Inflammatory macrophage treated with lipopolysaccharide for 4 hours (primary cell): Measurements from ENCODE around the gene KLF15.

Experiments used
- DNase-seq: peaks from one replicate; pipeline ENCODE4 v3.0.0-alpha.2; 2020

The KLF15 gene

DNA sequence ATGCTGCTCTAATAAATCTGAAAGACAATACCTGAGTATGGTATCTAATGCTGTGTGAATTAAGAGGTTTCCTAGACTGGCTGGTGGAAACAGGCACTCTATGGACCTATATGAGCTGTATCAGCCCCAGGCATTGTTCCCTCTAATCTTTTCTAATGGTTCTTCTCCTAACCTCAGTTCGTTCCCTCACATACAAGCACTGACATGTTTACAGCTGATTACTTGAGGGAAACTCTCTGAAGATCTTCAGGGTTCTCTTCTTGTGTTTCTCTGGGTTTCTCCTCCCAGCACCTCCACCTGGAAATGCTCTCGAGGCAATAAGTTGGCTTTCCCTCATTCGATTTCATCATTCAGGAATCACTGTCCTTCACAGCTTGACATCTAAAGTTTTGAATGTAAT lies 52.9 kb downstream of the KLF15 start:
- DNase-seq = no peak

DNA sequence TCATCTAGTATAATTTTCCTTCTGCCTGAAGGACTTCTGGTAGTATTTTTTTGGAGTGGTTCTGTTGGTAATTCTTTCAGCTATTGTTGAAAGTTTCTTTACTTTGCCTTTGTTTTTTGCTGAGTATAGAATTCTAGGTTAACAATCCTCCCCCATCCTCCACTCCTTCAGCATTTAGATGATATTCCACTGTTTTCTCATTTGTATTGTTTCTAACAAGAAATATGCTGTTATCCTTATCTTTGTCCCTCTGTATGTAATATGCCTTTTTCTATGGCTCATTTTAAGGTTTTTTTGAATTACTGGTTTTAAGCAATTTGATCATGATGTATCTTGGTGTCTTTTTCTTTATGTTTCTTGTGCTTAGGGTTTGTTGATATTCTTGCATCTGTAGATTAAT lies 53.9 kb downstream of the KLF15 start:
- DNase-seq = no peak

DNA sequence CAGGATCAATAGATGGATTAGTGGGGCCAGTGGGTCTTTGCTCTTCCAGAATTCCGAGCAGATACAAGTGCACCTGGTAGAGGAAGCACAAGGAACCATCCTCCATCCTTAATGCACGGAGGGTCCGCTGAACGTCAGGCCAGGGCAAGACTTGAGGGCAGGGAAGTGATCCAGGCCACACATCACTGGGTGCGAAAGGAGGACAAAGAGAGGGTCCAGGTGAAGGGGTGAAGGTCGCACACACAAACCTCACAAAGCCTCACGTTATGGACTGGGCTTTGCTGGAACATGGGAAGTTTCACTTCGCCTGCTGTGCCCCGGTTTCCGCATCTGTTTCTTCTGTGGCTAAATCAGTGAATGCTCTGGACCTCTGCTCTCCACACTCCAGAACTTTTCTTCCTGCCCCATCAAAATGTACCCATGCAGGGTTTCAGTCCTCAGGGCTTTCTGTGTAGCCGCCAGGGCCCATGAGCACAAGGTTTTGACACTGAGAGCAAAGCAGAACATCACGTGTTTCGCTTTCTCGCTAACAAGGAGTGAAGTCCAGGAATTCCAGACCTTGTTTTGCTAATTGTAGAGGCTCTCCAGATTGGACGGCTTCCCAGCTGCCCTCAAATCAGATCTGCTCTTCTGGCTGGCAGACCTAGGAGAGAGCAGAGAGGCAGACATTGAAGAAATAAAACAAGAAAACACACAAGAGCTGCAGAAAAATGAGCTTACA lies 56.3 kb downstream of the KLF15 start:
- DNase-seq = no peak

DNA sequence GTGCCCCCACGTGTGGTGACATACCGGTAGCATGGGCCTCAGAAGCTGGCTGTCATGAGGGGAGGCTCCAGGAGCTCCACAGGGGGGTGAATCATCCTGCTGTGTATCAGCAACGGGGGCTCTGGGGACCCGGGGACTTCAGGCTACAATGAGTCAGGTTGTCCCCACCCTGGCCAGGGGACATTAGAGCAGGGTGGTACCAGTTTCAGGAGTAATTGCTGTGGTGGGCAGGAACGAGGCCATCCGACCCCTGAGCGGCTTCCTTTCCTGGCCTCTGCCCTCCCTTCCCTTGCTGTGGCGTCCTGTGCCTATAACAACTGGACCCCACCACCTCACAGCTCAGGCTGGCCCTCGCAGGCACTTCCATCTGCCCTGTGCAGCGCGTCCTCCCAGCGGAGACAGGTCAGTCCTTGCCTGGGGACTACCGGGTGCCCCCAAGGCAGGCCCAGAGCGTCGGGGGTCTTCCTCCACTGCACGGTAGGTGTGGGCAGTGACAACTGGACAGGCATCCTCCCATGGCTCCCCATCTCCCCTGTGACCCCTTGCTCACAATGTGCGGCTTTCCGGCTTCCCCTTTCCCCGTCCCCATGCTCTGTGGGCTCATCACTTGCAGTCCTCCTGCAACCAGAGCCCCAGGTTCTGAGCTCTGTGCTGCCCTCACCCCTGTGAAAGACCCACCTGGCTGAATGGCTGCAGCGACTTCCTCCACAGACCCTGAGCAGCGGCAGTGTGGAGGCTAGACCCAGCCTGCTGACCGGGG lies 57.0 kb downstream of the KLF15 start:
- no peak for DNase-seq

DNA sequence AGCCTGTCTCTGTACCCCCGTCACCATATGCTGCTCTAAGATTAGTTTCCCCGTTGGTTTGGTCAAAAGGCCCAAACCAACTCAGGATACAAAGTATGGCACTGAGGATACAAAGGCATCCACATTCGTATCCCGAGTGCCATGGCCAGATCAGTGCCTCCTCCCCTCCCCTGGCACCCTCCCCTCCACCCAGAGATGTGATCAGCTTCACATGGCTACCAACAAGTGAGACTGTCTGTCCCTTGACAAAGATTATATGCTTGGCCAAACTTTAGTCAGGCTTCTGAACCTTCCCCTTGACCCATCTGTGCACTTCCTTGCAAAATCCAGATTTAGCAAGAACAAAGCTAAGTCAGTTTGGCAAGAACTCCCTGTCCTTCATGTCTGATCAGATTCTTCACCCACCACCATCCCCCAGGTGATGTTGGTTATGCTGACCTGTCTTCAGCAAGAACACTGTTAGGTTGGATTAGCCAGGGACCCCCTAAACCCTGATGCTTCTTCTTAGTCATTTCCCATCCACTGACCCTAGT lies 61.7 kb downstream of the KLF15 start:
- DNase-seq = no peak

DNA sequence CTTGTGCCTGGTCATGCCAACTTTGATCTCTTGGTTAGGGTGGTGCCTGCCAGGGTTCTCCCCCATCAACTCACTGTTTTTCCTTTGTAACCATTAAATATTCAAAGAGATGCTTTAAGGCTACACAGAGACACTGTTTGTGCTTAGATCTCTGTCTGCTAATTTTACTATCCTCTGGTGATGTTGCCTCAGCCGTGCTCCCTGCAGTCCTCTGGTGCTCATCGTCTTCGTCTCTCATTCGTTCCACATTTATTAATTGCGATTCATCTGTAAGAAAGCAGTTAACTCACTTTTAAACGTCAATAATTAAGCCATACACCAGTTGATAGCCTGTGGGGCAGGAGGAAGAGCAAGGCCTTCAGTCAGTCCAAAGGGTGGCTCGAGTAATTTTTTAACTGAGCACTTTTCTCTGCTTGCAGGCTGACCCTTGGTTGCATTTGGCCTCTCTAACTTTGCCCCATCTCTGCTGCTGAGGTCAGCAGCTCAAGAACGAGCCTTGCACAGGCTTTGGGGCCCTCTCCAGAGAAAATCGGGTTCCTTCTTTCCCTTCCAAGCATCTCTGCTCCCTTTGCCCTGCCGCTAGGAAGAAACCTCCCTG lies 62.9 kb downstream of the KLF15 start:
- DNase-seq = no peak

DNA sequence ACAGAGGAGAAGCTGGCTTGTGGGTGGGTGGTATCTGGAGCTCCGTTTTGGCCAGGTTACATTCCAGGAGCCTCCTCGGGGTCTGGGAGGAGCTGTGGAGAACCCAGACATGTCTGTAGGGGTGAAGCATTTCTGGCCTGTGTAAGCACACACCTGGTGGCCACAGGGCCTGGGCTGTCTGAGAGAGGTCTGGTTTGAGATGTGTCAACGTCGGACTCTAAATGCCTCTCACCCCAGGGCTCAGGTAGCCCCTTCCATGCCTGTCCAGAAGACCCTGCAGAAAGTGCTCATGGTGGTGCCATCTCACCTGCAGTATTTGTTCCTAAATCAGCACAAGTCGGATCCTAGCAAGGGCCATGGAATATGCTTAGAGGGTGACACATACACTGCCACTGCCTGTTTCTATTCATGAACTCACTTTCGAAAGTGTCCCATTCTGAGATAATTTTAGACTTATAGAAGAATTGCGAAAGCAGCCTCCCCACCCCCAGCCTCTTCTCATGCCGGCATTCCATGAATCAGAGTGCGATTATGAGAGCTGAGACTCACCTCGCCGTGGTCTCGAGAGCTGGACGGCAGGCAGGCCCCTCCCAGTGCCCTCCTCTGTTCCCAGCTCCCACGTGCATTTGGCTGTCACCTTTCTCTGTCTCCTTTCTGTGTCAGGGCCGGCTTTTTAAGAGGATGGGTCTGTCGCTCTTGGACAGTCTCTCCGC lies 63.7 kb downstream of the KLF15 start:
- DNase-seq = no peak
